GM19193 (cell line): Measurements from ENCODE around the gene IKBKE.

Source experiments
- POLR2A ChIP-seq: IDR thresholded peaks from 4 replicates; pipeline ENCODE4 v1.6.1; 2011; ENCODE audit not compliant: insufficient read depth, insufficient read length; ENCODE audit errors: extremely low read depth

Gene IKBKE

GRCh38 chr1:206526064-206526911 is 56.0 kb downstream of the IKBKE start:
- TF ChIP-seq POLR2A = no peak

DNA sequence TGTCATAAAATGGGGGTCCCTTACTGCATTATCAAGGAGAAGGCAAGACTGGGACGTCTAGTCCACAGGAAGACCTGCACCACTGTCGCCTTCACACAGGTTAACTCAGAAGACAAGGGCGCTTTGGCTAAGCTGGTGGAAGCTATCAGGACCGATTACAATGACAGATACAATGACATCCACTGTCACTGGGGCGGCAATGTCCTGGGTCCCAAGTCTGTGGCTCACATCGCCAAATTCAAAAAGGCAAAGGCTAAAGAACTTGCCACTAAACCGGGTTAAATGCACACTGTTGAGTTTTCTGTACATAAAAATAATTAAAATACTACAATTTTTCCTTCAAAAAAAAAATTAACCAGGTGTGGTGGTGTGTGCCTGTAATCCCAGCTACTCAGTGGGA is 59.1 kb downstream of the IKBKE start:
- TF ChIP-seq POLR2A = no peak

DNA sequence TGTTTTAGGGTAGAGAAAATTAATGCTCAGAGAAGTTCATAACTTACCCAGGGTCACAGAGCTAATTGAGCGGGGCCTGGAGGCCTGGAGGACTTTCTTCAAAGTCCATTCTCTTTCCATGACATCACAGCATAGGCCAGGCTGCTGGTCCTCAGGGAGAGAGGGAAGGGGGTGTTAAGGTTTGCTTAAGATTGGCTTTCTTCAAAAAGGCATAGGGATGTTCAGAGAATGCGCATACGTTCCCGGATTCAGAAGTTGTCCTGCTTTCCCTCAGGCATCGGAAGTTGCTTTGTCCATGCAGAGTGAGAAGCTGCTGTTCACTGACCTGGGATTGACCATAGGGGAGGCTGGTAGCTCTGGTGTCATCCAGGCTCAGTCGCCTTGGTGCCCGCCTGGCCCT is 62.1 kb downstream of the IKBKE start:
- TF ChIP-seq POLR2A = no peak

GRCh38 chr1:206534552-206534951 is 64.3 kb downstream of the IKBKE start:
- TF ChIP-seq POLR2A = no peak

DNA sequence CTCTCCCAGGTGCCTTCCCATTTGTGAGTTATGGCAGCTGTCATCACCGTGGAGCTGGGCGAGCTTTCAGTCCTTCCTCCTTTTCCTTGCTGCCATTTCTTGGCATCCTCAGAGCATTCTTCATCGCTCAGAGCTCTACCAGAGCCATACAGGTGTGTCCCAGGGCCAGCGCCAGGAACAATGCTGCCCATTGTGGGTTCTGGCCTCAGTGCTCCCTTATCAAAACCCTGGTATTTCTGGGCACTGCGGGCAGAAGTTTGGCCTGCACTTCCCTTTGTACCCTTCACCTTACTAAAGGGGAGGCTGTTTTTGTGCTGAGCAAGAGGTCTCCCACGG is 65.5 kb downstream of the IKBKE start:
- TF ChIP-seq POLR2A = no peak

DNA sequence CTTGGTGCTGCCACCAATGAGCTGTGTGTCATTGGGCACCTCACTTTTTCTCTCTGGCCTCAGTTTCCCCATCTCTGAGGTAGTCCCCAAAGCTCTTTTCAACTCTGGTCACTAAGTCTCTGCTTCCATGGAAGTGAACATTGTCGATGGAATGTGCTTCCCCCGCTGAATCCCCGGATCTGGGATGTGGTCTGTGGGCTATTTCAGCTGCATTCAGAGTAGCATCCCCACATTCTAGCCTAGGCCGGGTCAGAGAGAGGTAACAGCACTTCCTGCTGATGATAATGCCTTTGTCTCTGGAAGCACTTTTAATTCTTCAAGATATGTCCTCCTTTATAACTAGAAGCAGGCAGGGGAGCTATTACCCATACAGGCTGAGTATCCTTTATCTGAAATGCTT is 66.9 kb downstream of the IKBKE start:
- no peak for TF ChIP-seq POLR2A

GRCh38 chr1:206538086-206538770 is 68.0 kb downstream of the IKBKE start:
- TF ChIP-seq POLR2A = no peak

GRCh38 chr1:206538901-206539640 is 68.8 kb downstream of the IKBKE start:
- no peak for TF ChIP-seq POLR2A

DNA sequence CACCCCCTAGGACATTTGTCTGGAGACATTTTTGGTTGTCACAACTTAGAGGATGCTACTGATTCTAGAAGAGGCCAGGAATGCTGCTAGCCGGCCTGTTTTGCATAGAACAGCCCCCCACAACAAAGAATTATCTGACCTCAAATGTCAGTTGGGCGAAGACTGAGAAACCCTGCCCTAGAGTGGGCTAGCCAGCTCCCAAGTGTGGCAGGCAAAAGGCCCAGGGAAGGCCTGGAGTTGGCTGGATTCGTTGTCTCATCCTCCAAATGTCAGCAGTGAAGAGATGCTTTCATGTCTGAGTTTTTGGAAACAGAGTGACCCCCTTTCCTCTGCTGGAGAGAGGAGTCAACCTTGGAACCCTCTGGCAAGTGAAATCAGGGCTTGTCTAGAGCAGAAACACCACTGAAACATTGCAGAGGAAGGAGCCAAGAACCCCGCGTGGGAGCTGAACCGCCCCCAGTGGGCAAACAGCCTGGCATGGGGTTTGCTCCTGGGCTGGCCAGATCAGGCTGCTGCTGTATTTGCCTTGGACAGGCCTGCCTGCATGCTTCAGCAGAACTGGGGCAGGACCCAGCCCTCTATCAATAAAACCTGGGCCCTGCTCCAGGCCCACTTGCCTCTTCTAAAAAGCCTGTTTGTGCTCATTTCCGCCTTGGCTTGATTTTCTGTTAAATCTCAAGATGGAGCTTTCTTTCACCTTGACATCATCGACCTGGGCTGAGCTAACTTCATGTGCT is 69.9 kb downstream of the IKBKE start:
- TF ChIP-seq POLR2A = no peak

DNA sequence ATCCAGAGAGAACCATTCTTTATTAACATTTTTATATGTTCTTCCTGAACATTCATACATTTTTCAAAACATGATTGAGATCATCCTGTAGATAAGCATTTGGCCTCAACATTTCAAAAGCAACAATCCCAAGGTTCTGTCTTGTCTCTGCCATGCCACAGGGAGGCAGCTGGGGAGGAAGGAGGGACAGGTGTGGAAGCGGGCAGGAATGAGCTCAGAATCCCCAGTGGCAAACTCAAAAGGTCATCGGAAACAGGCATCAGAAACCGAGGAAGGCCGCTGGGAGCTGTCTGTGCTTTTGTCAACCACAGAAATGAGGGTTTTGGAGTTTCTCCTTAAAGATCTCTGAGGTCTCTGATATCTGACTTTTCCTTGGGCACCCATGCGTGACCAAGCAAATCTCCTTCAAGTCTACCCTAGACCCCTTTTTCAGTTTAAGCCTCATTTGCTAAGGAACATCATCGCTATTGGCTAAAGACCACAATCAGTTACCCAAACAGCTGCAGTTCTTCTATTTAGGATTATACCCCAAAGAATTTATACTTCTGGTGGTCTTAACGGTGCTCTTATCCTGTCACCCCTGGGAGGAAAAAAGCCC is 71.1 kb downstream of the IKBKE start:
- no peak for TF ChIP-seq POLR2A

- TF ChIP-seq POLR2A = no peak
Observed at GRCh38 chr1:206544562-206545257, 74.4 kb downstream of the IKBKE start.

GRCh38 chr1:206545351-206545750 is 75.1 kb downstream of the IKBKE start:
- no peak for TF ChIP-seq POLR2A
